GM18505 (cell line): Measurements from ENCODE around the gene MPIG6B.

Experiments used
- ATAC-seq: cut with Tn5 transposase; IDR thresholded peaks from one replicate; pipeline ENCODE4 v1.9.1; 2021; ENCODE audit not compliant: unreplicated experiment
- POLR2A ChIP-seq: IDR thresholded peaks from 4 replicates; pipeline ENCODE4 v1.6.1; 2011; ENCODE audit warnings: borderline replicate concordance; ENCODE audit not compliant: insufficient read depth, insufficient read length; ENCODE audit errors: extremely low read depth

The MPIG6B gene, protein sequence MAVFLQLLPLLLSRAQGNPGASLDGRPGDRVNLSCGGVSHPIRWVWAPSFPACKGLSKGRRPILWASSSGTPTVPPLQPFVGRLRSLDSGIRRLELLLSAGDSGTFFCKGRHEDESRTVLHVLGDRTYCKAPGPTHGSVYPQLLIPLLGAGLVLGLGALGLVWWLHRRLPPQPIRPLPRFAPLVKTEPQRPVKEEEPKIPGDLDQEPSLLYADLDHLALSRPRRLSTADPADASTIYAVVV

DNA sequence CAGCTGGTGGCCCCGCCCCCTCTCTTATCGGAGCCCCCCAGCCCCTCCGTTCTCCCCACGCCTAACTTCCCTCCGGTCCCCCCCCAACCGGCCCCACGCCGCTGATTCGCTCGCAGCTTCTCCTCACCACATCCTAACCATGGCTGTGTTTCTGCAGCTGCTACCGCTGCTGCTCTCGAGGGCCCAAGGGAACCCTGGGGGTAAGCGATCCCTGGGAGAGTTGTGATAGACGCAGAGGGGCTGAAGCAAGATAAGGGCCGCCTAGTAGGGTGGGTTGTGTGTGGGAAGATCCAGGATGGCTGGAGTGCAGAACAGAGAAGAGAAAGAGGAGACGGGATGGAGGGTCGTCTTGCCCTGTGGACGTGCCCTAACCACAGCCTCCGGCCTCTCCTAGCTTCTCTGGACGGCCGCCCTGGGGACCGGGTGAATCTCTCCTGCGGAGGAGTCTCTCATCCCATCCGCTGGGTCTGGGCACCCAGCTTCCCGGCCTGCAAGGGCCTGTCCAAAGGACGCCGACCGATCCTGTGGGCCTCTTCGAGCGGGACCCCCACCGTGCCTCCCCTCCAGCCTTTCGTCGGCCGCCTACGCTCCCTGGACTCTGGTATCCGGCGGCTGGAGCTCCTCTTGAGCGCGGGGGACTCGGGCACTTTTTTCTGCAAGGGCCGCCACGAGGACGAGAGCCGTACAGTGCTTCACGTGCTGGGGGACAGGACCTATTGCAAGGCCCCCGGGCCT, at the start of gene MPIG6B:
MPIG6B (plus strand) TSS at position 129 of the 735 bp plus-strand sequence; CDS start at position 140, 11 bp downstream.
- ATAC-seq: no peak

DNA sequence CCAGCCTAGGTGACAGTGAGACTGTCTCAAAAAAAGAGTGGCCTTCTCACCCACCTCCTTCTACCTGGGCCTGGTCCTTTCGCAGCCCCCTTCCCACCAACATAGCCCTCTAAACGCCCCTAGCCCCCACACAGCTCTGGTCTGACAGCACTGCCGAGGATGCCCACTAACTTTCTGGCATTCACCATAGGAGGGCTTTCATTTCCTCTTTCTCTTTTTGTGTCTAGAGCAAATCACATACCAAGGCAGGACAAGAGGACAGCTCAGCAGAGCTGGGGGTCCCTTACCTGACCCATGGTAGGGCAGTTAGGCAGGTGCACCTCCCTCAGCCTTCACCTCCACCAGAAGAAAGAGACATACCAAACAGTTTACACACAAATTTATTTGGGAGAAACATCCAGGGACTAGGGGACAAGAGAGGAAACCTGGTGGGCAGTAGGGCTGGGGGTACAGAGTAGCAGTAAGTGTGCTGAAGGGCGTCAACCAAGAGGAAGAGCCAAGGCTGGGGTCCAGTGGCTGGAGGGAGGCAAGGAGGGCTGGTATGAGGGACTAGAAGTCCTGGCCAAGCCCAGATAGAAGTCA, 46.8 kb upstream of the MPIG6B start:
- TF ChIP-seq POLR2A: no peak
- no peak for ATAC-seq

More for the DNA sequence above, at the start of gene MPIG6B:
- TF ChIP-seq POLR2A: no peak

DNA sequence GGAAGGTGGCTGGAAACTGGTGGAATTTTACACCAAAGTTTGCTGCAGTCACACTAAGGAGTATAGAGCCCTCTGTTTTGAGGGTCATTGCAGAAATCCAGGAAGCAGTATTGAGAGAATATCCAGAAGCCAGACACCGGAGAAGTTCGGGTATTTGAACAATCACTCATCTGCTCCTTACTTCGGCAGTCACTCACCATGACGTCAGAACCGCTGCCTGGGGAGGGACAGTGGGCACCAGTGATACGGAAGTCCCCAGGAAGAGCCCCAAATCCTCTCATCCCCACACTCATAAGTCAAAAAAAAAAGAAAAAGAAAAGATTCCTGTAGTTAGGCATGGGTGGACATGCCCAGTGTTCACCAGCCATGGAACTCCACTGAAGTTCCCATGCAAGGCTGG, 46.3 kb upstream of the MPIG6B start:
- TF ChIP-seq POLR2A: no peak
- ATAC-seq: no peak

DNA sequence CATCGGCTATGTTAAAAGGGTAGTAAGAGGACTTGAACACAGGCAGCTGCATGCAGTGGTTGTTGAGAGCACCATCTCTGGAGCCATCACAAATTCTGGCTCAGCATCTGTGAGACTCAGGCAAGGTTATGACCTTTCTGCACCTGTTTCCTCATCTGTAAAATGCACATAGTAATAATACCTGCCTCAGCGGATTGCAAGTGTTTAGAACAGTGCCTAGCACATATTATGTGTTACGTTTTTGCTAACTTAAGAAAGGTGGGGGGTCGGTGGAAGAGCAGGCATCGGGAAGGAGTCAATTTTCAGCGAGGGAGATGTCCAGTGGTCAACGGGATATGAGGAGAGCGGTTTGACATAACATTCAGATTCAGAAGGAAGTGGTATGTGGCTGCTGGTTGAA, 45.2 kb upstream of the MPIG6B start:
- TF ChIP-seq POLR2A: no peak
- no peak for ATAC-seq

DNA sequence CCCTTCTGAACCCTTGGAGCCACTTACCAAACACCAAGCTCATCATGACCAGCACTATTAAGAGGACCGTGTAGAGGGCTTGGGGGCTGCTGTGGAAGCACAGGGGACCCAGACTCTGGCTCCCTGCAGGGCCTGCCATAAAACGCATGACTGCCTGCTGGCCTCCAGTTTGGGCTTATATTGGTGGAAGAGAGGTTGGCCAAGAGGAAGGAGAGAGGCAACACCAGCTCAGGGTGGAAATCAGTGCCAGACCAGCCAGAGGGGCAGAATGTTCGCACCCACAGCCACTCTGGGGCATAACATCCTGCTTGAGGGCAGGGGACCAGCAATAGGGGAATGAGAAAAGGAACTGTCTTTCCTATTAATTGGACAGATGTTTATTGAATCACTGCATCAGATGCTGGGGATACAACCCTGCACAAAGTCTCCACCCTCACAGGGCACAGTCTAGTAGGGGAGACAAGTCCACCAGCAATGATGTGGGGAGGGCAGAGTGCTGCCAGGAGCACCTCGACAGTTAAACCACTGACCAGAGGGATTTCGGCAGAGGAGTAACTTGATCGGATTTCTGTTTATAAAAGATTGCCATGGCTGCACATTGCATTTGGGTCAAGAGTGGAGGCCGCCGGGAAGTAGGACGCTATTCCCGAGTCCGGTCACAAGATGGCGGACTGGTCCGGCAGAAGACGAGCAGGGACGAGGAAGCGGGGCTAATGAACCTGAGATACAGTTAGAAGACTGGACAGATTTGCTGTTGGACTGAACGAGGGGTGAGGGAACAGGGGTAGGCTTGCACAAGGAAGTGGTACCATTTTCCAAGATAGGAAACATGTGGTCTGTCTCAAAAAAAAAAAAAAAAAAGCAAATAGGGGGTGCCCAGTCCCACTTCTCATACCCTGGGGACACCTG, 42.7 kb upstream of the MPIG6B start, which contains the start of gene LY6G5C:
LY6G5C (minus strand) TSS at position 842 of the 909 bp plus-strand sequence; CDS start at position 148, 694 bp downstream.
- TF ChIP-seq POLR2A: no peak
- ATAC-seq: no peak

DNA sequence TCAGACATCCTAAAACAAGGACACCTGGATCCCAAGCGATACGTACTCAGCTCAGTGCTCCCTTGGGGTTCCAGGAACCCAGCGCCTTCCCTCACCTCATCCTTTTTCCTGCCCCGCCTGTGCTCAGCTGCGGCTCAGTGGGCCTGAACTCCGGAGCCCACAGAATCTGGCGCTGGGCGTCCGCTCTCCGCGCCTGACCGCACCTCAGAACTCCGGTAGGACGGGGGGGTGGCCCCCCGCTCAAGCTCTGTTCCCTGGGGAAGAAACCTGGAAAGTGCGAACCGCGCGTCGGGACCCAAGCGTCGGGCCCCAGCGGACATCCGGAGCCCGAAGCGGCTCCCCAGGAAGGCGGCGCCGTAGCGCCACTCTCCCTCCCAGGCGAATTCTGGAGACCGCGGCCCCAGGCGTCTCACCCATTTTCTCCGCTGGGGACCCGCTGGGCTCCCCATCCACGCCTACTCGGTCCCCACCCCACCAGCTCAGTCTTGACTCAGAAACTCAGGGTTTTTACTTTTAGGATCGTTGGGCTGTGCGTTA, 42.0 kb upstream of the MPIG6B start:
- TF ChIP-seq POLR2A: peak; percentile 36
- no peak for ATAC-seq

DNA sequence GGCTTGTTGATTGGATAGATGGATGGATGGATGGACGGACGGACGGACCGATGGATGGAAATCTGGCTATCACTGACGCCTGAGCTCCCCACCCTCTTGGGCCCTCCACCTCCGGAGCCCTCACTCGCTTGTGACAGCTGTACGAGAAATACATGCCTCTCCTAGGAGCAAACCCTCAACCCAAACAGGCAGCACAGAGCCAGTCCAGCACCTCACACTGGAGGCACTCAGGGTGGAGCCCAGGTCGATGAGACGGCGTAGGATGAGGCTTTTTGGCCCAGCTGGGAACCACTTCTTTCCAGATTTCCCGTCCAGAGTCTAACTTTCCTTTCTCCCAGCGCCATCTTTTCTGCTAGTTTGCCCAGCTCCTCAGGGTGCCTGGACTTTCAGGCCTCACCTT, 39.6 kb upstream of the MPIG6B start:
- no peak for ATAC-seq
- no peak for TF ChIP-seq POLR2A

DNA sequence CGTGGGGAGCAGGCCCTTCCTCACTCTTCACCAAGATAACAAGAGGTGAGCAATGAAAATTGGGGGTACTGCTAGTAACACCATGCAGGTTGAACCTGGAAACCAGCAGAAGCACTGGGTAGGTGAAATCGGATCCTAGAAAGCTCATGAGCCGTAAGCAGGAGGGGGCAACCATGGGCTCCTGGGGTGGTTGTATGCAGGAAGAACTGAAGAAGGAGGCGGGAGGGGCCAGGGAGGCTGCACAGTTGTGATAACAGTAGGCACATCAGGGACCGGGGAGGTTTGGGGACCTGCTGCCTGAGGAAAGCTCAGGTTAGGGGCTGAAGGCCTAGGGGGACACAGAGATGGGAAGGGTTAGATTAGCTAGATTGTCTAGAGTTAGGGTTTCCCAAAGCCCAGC, 36.7 kb upstream of the MPIG6B start:
- TF ChIP-seq POLR2A: no peak
- ATAC-seq: no peak

DNA sequence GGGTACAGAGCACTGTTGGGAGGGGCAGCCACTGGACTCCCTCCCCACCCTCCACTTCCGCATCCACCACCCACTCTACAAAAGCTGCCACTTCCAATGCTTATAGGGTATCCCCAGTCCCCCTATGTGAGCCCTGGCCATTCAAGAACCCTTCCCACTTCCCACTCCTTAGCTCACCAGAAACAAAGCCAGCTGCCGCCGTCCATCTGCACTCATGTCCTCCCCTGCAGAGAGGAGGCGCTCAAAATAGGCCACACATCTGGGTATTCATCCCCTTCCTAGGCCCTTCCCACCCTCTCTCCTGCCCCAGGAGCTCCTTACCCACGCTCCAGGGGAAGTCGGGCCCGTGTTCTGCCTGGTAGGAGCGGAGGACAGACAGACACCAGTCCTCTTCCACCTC, 35.9 kb upstream of the MPIG6B start:
- TF ChIP-seq POLR2A: no peak
- ATAC-seq: no peak

DNA sequence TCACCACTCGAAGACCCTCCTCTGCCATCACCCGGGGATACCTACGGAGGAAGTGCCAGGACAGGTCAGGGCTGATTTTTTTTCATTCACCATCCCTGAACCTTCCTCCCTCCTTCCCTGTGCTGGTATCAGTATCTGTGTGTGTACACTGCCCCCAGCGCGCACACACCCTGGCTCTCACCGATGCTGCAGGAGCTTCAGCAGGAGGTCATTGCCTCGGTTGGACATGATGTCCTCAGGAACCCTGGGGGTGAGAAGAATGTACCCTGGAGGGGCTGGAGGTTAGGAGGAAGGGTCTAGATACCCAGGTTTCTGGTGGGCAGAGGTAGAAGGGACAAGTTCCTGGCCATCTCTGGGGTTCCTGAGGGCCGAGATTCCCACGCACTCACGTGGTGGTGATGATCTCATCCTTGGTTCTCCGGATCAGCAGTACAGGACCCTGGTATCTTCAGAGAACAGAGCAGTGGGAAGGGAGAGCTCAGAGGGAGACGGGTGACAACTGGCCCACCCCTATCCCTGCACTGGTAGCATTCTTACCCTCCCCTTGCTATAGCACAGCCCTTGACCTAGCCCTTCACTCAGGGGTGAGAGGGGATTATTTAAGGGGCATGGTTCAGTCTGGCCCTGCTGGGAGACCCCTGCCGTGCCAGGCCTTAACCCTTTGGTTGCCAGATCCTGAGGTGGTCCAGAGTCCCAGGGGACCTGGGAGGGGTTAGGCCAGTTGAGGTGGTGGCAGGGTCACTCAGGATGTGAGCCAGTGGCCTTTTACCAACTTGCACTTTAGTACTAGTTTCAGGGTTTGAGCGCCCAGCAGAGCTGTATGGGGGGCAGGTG, 35.1 kb upstream of the MPIG6B start:
- no peak for ATAC-seq
- no peak for TF ChIP-seq POLR2A

DNA sequence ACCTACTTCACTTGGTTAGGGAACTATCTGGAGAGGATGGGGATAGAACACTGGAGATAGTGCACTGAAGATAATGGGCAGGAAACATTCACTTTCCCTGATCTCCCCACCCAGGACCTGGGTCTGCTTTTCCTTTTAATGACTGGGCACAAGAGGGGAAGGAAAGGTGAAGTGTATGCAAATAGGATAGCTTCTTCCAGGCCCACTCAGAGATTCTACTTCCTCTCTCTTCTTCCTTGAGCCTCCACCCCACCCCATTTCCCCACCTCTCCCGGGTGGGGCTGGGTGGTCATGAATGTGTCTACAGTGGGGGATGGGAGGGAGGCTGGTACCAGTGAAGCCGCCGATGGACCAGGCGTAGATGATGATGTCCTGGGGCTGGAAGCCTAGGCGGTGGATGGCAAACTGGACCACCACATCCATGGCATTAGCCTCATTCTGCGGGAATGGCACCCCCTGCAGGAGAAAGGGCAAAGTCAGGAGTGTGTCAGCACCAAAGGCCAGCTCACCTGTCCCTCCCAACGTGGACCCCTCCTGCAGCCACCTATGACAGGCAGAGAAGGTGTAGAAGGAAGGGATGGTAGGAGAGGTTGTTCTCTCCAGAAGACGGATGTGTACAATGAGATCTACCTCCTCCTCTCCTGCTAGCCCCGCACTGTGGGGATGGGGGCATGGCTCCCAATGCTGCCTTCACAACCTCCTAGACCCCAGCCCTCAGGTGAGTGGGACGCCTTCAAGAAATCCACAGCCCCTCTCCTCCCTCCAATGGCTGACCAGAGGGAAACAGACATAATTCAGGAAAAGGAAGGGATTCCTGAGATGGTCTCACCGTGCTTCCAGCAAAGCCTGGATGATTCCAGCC, 33.7 kb upstream of the MPIG6B start:
- no peak for TF ChIP-seq POLR2A
- ATAC-seq: no peak

DNA sequence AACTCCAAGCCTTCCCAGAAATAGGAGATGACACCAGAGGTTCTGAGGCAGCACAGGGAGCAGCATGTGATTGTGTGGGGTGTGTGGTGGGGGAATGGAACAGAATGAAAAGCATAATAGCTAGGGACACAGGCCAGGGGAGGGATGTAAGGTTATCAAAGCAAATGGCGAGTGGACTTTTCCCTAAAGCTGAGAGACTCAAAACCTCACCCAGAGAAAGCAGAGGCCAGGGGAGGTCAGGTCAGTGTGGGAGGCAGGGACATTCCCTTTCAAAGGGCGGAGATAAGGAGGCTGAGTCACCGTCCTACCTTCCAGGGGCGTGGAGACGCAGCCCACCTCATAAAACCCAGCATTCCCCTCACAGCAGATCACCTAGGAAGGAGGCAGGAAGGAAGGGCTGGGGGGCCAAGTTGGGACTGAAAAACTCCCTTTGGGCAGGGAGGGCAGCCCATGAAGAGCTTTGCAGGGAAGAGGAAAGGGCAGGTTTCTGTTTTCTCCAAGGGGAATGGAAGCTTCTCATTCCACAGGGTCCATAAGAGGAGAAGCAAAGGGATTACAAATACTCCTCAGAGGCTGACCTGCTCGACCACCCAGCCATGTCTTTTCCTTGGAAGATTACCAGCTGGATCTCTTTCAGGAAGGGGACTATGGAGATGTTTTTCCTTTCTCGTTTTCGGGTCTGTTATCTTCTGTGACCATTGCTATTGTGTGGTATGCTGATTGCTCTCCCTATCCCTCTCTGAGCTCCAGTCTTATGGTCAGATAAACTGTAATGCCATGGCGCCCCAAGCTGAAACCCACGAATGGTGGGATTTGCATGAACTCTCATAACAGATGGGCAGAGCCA, 32.7 kb upstream of the MPIG6B start:
- no peak for TF ChIP-seq POLR2A
- ATAC-seq: no peak
